Adrenal gland (tissue), 12 donors: ENCODE results near the gene INO80C. TPM values are rescaled to one million over a fixed set of nuclear protein-coding genes. Genes with fewer than 3 reads are reported as not detected.
A peak's percentile ranks its signal among the peaks of the same experiment; 100 is the strongest.

Experiments used
- DNase-seq, 7 donors: peaks; one replicate each; pipeline ENCODE4 v3.0.0-alpha.2; 2019 to 2020
- H3K27ac ChIP-seq, 5 donors: fragments of 200-600 bp; sonication (generic) in 4 of 5; 1 replicate in 3 of 5; 2 replicates in 2 of 5; pipeline versions ENCODE4 v1.5.1 to v1.8.0; 2016 to 2020; ENCODE audit warnings: mild to moderate bottlenecking in 1 of 5
- H3K27me3 ChIP-seq: fragments of 200-600 bp; 2 replicates; pipeline ENCODE4 v1.8.0; 2021
- H3K36me3 ChIP-seq, 2 donors: fragments of 200-600 bp; replicated peaks in 1 of 2; 1 replicate in 1 of 2; 2 replicates in 1 of 2; pipeline versions ENCODE4 v1.5.1 to v1.8.0; 2018 to 2022
- H3K4me1 ChIP-seq, 2 donors: fragments of 200-600 bp; replicated peaks in 1 of 2; 1 replicate in 1 of 2; 2 replicates in 1 of 2; pipeline versions ENCODE4 v1.5.1 to v1.8.0; 2018 to 2021
- H3K4me3 ChIP-seq, 4 donors: fragments of 200-600 bp; sonication (generic) in 3 of 4; one replicate each; pipeline ENCODE4 v1.5.1; 2016 to 2018
- H3K9me3 ChIP-seq, 3 donors: fragments of 200-600 bp; sonication (generic) in 1 of 3; replicated peaks in 1 of 3; 1 replicate in 2 of 3; 2 replicates in 1 of 3; pipeline versions ENCODE4 v1.5.1 to v1.8.0; 2016 to 2021
- CTCF ChIP-seq, 6 experiments: fragments of 450-650 bp in 4 of 6; fragments of 200-600 bp in 2 of 6; sonication (generic) in 1 of 6; IDR thresholded peaks; 1 replicate in 5 of 6; 2 replicates in 1 of 6; pipeline versions ENCODE4 v1.5.1 to v1.8.0; 2016 to 2021; ENCODE audit warnings: antibody characterized with exemption in 6 of 6, mild to moderate bottlenecking in 2 of 6, moderate library complexity in 1 of 6
- POLR2A ChIP-seq, 2 donors: fragments of 450-650 bp; IDR thresholded peaks; one replicate each; pipeline ENCODE4 v1.6.1; 2017; ENCODE audit warnings: antibody characterized with exemption in 2 of 2, mild to moderate bottlenecking in 2 of 2, moderate library complexity in 1 of 2
- WGBS, 4 donors: extraction: QIAGEN DNeasy Blood & Tissue Kit in 2 of 4; methylation state at CpG; one replicate each; pipeline versions ENCODE4 v1.1.5 to v1.1.7; 2013 to 2017; 5-methylcytosine and 5-hydroxymethylcytosine counted together
- intact Hi-C, 2 donors: fragments of 100-400 bp; cut with DNase I; formaldehyde crosslinking; loops; one replicate each; pipeline versions ENCODE4 v1.14.1 to v1.15.0; 2022 to 2023
- polyA plus RNA-seq, 3 donors: library from polyadenylated mRNA; stranded (reverse); fragments of 200-250 nt in 2 of 3; fragments of 350-450 nt in 1 of 3; fragmentation: Illumina TruSeq in 1 of 3; extraction: RNeasy Lipid Tissue Mini Kit (QIAGEN cat#74804) in 1 of 3; gene quantifications; one replicate each; pipeline ENCODE4 v1.2.3, GENCODE V29; 2013 to 2014
- total RNA-seq, 9 donors: library from RNA; depleted of rRNA in 4 of 9; stranded (reverse); fragments of >200 nt in 4 of 9; fragments of 120-200 nt in 1 of 9; fragmentation: NEBNext Ultra II Directional in 1 of 9; extraction: Animal tissue kit (Norgen Biotek cat#: 25700) in 1 of 9; gene quantifications; one replicate each; pipeline versions ENCODE4 v1.1.0 to v1.2.4, GENCODE V29; 2013 to 2023
- donor health status: healthy with polysubstance abuse.
- donor health status: Bipolar disorder and iron deficiency.
- donor health status: DM: yes; HTN: yes; CAD: no.
- donor health status: DM: no; HTN: no; CAD: no.
- donor health status: DM: no; HTN: no; CAD: no.
- donor health status: DM: yes; HTN: yes; CAD: no.

INO80C gene
- total and polyA plus RNA-seq, 12 donors = 3.6 to 29.6 (median 19.6) TPM

- Histone ChIP-seq H3K4me1 (no peaks in the 10 kb centered on the region), H3K4me3 (no peak overlapping the region), H3K27me3 (no peaks in the 10 kb centered on the region), H3K27ac (no peak overlapping the region), H3K36me3 (no peaks in the 10 kb centered on the region), H3K9me3 (no peaks in the 10 kb centered on the region)
- WGBS, 4 donors = 68 to 77% (median 72%) methylated on average over 6 of the region's 6 CpGs
- intact Hi-C loops = no loop called here
- no peak for DNase-seq
- TF ChIP-seq CTCF (IDR thresholded peaks at IDR 0.05) = no peak
- TF ChIP-seq POLR2A (IDR thresholded peaks at IDR 0.05) = no peak
Observed at GRCh38 chr18:35515460-35516130, 17.8 kb upstream of the INO80C start.

- no peaks in the 10 kb centered on the region for H3K36me3 ChIP-seq
- H3K27me3 ChIP-seq = no peaks in the 10 kb centered on the region
- no peaks in the 10 kb centered on the region for H3K4me1 ChIP-seq
- DNase-seq = no peak
- H3K9me3 ChIP-seq = no peaks in the 10 kb centered on the region
- TF ChIP-seq CTCF (IDR thresholded peaks at IDR 0.05) = no peak
- no peak for TF ChIP-seq POLR2A (IDR thresholded peaks at IDR 0.05)
- H3K27ac ChIP-seq = no peak overlapping the region
- intact Hi-C loops = no loop called here
- H3K4me3 ChIP-seq = no peak overlapping the region
- 88 to 95% (median 92%) methylated on average over 5 to 7 of the region's 7 CpGs for WGBS, 4 donors
Observed at GRCh38 chr18:35514752-35515459, 17.1 kb upstream of the INO80C start.

- intact Hi-C loops = no loop called here
- no peak for TF ChIP-seq CTCF (IDR thresholded peaks at IDR 0.05)
- no peak for TF ChIP-seq POLR2A (IDR thresholded peaks at IDR 0.05)
- DNase-seq = no peak
- Histone ChIP-seq H3K9me3 (no peaks in the 10 kb centered on the region), H3K4me3 (no peak overlapping the region), H3K36me3 (no peaks in the 10 kb centered on the region), H3K4me1 (no peaks in the 10 kb centered on the region), H3K27me3 (no peaks in the 10 kb centered on the region), H3K27ac (no peak overlapping the region)
- 93 to 99% (median 96%) methylated on average over 2 of the region's 2 CpGs for WGBS, 4 donors
Observed at GRCh38 chr18:35514283-35514682, 16.5 kb upstream of the INO80C start.

- 73 to 91% (median 78%) methylated on average over 6 to 7 of the region's 7 CpGs for WGBS, 4 donors
- H3K36me3 ChIP-seq = no peaks in the 10 kb centered on the region
- intact Hi-C loops = no loop called here
- no peaks in the 10 kb centered on the region for H3K27me3 ChIP-seq
- no peak for DNase-seq
- H3K4me1 ChIP-seq = no peaks in the 10 kb centered on the region
- peak overlapping the region in 1 of 5 donors; percentile 6 for H3K27ac ChIP-seq
- TF ChIP-seq CTCF (IDR thresholded peaks at IDR 0.05) = no peak
- no peaks in the 10 kb centered on the region for H3K9me3 ChIP-seq
- H3K4me3 ChIP-seq = no peak overlapping the region
Observed at GRCh38 chr18:35513181-35513936, 15.6 kb upstream of the INO80C start.
